NT2/D1 (cell line): Measurements from ENCODE around the gene SHISA6.

Experiments
- SUZ12 ChIP-seq: IDR thresholded peaks from 2 replicates; pipeline ENCODE4 v1.6.1; 2011; ENCODE audit not compliant: insufficient read length, insufficient read depth; ENCODE audit errors: extremely low read depth
- YY1 ChIP-seq: IDR thresholded peaks from 2 replicates; pipeline ENCODE4 v1.6.1; 2011; ENCODE audit not compliant: insufficient read length, insufficient read depth
- ZNF274 ChIP-seq: IDR thresholded peaks from 2 replicates; pipeline ENCODE4 v1.6.1; 2011; ENCODE audit warnings: mild to moderate bottlenecking, low read depth, low read length

- no peak for TF ChIP-seq ZNF274
- TF ChIP-seq YY1 = no peak
- TF ChIP-seq SUZ12 = no peak
Measured at GRCh38 chr17:11446316-11446715, 205.3 kb downstream of the SHISA6 start.
